ENCODE results near the gene MYO3B.
"Not testable (repeated sequence)": the region's sequence is repeated elsewhere in the genome, so short reads cannot be mapped to it uniquely, and the experiment has no call there.

The MYO3B gene

DNA sequence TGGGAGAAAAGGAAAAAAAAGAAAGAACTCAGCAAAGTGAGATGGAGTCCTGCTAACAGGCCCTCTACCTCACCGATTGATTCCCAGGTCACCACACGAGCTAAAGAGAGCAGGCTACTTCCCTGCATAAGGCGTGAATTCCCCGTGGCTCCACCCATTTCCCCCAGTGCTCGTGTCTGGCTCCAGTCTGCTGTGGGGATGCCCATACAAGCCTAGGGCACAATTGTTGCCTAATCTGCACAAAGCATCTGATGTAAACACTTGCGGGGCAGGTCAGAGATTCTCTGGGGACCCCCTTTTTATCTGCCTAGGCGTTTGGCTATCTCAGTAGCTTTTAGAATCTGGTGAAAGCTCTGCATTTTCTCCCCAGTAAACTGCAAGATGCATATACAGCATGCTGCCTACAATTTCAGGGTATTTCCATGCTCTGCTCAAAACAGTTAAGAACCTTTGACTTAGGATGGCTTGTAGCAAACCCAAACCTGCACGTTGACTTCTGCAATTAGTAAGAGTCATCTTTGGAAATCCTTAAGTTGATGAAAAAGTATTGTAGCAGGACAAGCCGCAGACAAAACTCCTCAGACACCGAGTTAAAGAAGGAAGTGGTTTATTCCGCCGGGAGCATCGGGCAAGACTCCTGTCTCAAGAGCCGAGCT lies 34.8 kb downstream of the MYO3B start:
- DNase-seq: no peak

DNA sequence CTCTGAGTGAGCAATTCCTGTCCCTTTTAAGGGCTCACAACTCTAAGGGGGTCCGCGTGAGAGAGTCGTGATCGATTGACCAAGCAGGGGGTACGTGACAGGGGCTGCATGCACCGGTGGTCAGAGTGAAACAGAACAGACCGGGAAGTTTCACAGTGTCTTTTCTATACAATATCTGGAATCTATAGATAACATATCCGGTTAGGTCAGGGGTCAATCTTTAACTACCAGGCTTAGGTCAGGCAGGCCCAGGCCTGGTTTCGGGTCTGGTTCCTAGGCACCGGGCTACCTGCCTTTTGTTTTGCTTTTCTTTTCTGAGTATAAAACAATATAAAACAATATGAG lies 35.3 kb downstream of the MYO3B start:
- not testable (repeated sequence) for DNase-seq

DNA sequence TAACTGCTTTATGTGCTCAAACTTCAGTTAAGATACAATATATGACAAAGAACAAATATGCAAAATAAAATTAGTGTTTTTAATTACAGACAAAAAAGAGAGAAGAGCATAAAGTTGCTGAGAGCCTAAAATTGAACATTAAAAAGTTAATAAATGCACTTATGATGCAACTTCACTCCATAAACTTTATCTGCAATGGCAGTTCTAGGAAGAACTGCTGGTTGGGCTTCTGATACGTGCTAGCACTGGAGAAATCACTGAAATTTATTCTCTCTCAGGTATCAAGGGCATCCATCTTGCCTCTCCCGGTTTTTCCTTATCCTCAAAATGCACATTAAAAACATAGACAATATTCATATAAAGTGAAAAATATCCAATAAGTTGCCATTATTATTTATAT lies 35.7 kb downstream of the MYO3B start:
- DNase-seq: no peak

DNA sequence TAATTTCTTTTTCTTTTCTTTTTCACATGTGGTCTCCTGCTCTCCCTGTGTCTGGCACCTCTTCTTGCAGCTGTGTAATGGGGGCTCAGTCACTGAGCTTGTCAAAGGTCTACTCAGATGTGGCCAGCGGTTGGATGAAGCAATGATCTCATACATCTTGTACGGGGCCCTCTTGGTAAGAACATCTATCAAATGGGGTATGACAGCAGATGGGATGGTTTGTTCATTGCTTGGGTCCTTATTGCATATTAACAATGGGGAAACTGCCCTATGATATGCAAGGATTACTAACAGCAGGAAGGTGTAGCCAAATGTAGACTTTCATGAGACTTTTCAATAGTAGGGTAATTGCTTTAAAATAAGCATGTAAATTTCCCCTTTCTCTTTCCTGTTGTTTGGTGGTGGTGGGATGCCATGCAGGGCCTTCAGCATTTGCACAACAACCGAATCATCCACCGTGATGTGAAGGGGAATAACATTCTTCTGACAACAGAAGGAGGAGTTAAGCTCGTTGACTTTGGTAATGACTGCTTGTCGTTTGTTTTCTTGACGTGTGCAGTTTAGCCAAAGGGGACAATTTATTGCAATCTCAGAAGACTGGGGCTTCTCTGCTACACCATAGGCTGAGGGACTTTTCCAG lies 36.5 kb downstream of the MYO3B start:
- DNase-seq: no peak

DNA sequence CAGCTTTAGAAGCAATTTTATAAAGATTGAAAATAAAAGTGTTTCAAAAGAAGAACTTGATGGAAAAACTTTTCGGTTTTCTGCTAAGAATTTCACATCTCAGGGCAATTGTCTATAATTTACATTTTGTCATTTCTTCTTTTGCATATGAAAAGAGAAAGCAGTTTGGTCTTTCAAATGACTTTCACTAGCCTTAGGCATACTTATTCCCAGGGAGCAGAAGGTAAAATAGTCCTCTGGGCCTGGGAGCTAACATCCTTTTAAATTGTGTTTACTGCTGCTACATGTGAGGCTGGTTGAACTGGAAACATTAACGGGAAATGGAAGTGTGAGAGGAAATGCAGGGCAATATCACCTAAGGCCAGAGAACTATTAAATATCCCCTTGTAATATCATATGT lies 37.1 kb downstream of the MYO3B start:
- no peak for DNase-seq

DNA sequence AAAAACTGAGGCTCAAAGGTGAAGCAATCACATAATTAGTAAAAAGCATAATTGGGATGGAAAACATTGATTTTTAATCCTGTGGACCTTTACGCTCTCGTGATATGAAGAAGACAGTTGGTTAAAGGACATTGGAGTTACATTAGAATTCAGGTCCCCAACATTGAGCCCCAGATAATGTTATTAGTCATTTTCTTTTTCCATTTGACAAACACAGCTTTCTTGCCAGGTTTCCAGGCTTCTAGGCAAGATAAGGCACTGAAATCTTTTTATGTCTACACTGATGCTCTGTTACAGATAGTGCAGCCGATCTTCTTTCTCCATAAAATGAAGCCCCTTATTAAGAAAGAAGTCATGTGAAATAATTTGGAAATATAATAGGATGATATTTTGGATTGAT lies 38.5 kb downstream of the MYO3B start:
- no peak for DNase-seq

DNA sequence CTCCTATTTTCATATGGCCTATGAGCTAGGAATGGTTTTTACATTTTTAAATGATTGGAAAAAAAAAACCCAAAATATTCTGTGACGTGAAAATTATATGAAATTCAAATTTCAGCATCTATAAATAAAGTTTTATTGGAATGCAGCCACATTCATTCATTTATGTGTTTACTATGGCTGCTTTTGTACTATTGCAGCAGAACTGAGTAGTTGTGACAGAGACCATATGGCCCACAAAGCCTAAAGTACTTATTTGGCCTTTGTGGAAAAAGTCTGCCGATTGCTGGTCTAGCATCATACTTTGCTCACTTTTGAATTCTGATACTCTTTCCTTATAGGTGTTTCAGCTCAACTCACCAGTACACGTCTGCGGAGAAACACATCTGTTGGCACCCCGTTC lies 39.0 kb downstream of the MYO3B start:
- DNase-seq: no peak

DNA sequence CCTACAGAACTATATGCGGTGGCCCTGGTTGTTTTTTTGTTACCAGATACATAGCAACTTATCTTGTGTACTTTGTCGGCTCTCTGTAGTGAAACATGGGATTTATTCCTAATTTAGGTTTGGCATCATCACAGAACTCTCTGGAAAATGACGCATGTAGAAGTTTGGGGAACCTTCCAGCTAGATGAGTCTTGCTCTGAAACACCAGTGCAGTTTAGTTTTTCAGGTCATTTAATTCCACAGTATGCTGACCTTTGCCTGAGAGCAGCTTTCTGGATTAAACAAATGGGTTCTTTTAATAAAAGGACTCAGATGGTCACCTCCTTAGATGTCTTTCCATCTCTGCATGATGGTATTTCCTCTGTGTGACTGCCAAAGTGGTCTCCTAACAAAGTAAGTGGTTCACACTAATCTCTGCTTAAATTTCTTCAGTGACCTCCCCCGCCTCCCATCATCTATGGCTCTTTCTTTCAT lies 39.9 kb downstream of the MYO3B start:
- no peak for DNase-seq

DNA sequence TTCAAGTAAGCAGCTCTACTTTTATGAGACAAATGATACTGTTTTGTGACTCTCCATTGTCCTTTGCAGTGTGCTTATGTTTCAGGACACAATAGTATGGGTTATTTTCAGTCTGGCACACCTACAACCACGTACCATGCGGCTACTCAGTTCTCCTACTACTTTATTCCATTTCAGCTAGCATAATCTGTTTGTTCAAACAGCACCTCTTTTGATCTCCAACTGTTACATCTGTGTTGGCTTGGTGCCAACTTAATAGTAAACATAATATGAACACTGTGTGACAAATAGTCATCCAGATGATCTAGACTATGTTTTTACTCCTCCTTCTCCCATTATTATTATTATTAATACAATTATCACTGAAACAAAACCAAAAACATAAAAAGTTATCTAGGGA lies 40.5 kb downstream of the MYO3B start:
- no peak for DNase-seq

DNA sequence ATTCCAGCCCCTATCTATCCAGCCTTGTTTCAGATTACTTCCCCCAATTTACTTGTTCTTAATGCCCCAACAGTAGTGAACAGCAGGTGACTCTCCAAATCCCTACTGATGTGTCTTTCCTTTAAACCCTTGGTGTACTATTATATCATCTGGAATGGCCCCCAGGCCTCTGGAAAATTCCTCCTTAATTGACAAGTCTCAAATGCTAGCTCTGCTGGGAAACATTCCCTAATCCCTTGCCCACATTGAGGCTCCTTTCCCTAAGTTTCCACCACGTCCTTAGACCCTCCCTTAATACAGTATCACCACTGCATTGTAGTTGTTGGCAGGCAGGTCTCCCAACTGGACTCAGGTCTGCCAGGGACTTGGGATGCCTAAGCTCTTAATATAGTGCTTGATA lies 41.0 kb downstream of the MYO3B start:
- no peak for DNase-seq

DNA sequence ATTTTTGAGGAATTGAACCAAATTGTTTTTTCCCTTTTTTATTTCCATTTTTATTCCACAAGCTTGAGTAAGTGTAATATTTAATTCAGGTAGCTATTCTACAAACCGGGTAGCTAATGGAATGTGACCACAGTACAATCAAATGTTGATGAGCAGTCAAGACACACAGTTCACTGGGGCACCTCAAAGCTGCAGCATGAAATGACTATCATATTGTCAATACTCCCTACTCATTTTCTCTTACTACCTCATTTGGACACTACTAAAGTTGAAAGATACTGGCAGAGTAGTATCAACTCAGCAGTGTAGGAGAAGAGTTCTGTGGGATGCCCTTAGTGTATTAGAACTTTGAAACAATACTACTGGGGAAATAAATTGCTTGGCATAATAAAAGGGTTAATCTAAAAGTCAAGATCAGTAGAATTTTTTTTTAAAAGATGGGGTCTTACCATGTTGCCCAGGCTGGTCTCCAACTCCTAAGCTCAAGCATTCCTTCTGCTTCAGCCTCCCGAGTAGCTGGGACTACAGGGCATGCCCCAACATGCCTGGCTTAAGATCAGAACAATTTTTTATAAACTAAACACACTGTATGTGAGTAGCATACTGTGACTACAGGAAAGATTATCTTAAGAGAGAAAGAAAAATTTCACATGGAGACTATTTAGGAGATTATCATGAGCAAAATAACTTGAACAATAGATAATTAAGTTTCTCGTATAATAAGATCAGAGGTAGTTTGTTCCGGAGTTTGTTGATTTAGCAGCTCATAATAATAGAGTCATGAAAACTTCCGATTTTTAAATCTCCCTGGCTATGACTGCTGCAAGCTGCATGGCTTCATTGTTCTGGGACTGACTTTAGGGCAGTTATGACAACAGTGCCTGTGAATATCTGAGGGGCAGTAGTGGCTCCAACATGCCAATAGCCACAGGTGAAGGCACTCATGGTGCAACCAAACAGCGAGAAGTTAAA lies 43.7 kb downstream of the MYO3B start:
- no peak for DNase-seq

DNA sequence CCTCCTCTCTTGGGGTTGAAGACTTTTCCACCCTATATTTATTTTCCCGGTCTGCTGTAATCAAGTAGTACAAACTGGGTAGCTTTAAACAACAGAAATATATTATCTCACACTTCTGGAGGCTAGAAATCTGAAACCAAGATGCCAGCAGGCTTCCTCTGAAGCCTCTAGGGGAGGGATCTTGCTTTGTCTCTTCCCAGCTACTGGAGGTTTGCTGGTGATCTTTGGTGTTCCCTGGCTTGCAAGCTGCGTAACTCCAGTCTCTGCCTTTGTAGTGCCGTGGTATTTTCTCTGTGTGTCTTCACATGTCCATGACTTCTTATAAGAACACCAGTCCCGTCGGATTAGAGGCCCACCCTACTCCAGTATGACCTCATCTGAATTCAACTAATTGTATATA lies 44.4 kb downstream of the MYO3B start:
- no peak for DNase-seq

DNA sequence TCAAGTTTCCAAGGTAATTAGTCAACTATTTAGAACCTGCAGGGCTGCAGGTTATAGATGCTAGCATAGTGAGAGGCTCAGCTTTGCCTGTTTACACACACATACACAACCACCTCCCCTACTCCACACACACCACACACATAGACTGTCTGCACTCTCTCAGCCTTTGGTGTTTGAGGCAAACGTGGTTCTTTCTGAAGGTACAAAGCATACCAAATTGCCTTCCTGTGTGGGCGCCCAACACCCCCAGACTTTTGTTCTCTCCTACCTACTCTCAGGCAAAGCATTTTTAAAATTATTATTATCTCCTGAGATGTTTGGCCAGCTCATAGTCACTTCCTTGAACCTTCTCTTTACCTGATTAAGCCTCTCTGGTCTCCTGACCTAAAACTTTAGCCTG lies 44.9 kb downstream of the MYO3B start:
- DNase-seq: no peak

DNA sequence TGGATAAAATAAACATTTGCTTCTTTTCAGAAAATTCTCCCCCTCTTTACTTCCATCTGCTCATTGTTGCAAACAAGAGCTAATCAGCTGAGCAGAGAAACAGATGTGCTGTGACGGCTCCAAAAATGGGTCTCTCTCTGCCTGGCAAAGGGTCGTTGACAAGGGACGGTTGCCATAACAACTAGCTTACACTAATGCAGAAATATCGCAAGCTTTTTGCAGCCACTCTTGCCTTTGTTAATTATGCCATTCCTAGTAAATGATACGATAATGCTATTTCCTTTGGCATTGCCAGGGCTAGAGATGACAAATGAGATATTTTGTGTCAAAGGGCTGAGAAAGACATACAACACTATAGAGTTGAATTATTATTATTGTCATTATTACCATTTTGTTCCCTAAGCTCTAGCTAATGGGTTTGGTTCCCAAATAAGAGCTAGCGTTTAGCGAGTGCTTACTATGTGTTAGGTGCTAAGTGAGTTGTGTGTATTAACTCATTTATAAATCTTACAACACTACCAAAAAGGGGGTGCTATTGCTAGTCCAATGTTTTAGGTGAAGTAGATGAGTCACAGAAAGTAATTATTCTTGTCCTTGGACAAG lies 46.8 kb downstream of the MYO3B start:
- DNase-seq: no peak

DNA sequence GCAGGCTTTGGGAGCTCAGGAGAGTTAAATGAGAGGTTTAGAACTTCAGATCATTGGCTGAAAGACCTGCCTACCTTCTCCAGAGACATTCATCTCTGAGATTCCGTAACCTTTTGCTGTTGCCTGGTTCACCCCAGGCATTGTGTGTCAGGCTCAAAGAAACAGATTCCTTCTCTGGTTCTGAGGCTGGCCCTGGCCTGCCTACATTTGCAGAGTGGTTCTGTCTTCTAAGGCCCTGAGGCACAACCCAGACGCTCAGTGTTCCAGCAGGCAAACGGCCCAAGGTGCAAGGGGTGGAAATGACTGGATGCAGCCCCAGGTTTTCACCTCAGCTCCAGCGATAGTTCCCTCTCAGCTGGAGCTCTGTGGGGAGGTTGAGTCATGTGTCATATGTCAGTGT lies 48.3 kb downstream of the MYO3B start:
- DNase-seq: no peak

DNA sequence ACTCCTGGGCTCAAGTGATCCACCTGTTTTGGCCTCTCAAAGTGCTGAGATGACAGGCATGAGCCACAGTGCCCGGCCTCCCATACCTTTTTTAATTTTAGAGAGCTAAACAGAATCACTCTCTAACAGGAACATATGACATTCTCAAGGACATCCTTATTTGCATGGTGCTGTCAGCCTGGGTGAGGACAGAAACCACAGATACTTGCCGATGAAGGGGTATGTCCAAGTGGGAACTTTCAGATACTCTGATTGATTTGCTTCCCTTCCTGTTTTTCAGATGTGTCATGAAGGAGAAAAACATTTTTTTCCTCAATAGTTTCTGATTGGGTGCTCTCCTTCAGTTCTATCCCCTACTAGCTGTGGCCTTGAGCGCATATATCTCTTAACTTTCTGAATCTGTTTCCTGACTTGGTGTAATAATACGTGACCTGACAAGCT lies 49.6 kb downstream of the MYO3B start:
- DNase-seq: no peak

DNA sequence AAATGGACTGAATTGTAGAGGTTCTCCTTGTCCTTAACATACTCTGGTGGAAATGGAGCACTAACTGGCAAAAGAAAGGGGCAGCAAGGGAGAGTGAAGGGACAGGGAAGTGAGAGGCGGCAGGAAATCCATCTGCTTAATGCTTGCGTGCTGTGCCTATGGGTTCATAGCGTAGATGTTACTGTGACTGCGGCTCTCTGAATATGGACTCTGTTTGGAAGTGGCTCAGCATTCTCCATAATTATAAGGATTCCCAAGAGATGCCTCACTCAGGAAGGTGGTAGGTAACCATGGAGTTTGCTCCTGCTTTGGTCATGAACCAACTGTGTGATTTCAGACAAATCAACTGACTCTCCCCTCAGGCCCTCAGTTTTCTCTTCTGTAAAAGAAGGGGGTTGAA lies 50.0 kb downstream of the MYO3B start:
- DNase-seq: no peak

DNA sequence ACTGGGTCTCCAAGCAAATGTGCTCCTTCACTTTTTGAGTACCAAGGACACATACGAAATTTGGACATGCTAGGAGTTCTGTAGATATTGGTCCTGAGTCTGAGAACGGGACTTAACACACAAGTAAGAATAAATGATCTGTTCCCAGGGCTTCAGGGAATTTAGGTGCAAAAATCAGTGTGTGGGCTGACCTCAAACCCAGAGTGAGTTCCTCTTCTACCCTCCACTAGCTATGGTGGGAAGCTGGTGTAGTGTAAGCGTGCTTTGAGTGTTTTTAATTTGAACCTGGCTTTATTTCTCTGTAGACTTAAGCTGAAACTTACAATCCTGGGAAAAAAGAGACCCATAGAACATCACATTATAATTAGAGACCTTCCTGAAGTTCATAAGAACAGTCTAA lies 50.5 kb downstream of the MYO3B start:
- no peak for DNase-seq

DNA sequence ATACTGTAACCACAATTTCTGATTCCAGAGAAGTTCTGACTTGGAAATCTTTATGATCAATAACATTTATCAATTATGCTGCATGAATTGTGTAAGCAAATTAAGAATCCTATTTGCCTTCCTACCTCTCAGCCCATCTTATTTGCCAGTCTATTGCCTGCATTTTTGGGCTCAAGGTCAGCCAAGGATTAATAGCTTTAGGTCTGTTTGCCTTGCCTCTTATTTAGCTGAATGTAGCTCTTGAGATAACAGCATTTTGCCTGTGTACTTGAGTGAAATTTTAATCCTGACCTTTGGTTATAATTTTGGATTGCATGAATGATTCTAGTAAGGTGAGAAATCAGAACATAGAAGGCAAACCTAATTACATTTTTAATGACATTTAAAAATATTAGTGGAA lies 51.2 kb downstream of the MYO3B start:
- no peak for DNase-seq

DNA sequence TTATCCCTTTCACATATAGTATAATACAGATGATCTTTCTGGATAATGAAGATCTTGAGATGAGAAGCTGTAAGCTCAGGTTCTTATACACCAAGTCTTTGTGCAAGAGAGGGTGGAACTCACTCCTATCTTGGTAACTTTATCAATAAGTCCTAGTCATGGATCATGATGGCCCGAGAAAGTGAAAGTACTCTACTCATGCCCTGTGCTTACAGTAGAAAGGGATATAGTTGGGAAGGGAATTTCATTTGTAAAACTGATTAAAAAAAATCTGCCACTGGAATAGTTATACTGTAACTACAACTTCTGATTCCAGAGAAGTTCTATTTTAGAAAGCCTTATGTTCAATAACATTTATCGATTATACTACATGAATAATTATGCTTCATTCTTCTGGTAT lies 51.8 kb downstream of the MYO3B start:
- no peak for DNase-seq

DNA sequence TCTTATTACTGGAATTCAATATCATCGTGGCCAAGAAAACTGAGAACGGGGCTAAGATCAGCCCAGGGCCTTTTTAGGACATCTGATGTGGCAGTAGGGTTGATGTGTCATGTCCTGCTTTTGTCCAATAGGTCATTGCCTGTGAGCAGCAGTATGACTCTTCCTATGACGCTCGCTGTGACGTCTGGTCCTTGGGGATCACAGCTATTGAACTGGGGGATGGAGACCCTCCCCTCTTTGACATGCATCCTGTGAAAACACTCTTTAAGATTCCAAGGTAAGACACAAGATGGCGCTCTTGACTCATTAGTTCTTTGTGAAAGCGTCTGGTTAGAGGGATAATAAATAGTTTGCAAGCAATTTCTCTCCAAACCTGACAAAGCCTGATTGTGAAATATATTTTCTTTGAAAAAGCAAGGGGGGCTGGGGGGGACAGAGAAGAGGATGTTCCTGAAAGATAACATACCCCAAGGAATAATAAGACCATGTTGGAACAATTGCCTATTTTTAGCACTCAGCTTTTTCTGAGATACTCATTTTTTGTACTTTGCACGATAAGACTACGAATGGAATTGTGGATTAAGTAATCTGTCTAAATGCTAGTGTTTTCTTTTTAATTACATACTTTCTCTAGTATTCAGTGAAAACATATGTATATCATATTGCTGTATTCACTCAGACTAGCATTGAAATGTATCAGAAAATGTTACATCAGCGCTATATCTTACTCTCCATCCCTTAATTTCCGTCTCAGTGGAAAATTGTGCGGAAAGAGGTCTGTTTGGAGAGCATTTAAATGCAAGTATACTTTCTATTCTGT lies 58.1 kb downstream of the MYO3B start:
- DNase-seq: peak; percentile 65

DNA sequence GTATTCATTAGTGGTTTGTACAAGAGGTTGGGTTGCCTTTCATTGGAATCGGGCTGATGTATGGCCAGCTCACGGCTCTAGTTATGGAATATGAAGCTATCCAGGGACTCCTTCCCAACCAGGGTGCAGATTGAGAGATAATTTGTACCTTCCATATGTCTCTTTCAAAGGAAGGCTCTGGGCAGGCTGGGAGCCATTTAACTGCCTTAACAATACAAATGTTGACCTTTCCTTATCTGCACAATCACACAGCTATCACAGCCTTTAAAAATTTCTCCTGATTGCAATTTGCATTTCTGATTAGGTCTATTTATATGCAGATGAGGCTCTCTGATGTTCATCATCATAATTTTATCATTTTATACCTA lies 58.7 kb downstream of the MYO3B start:
- no peak for DNase-seq
